GM19463 (cell line): Measurements from ENCODE around the gene RAB34.

Experiments
- ATAC-seq: cut with Tn5 transposase; IDR thresholded peaks from one replicate; pipeline ENCODE4 v1.9.1; 2021; ENCODE audit warnings: mild to moderate bottlenecking, moderate library complexity; ENCODE audit not compliant: unreplicated experiment

Gene RAB34

DNA sequence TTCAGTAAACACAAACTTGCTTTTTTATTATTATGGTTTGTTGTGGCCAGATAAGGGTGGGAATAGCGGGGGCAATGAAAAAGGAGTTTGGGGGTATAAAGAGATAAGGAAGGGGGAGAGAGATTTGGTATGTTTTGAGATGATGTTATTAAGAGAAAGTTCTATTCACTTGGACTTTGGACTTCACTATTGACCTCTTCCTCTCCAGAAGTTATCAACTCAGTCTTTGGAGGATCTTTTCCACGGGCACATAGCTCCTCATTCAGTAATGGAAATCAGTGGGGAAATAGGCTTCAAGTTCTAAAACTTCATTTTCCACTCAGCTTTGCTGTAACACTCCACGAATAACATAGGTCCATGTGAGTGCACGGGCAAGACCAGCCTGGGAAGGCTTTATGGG, 29.2 kb downstream of the RAB34 start:
- no peak for ATAC-seq

- ATAC-seq, result no peak
These were observed 31.4 kb downstream of the RAB34 start for GRCh38 chr17:28686296-28686695.

- no peak for ATAC-seq
These were observed 32.3 kb downstream of the RAB34 start for GRCh38 chr17:28685366-28685765.

DNA sequence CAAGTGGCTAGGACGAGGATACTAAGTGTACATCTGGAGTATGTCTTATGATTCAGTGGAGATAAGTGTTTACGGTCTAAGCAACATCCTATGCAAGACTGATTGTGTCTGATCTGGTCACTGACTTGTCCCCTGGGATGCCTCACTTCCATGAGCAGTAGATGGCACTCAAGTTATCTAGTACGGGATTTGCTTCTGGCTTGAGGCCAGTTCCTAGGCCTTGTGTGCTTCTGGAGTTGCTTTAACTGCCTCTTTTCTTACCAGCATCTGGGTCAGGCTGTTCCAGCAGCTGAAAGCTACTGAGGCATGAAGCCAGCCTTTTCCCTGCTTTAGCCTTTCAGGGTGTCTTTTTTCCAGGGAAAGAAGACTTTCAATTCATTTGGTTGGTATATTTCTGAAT, 32.7 kb downstream of the RAB34 start:
- ATAC-seq, result no peak

DNA sequence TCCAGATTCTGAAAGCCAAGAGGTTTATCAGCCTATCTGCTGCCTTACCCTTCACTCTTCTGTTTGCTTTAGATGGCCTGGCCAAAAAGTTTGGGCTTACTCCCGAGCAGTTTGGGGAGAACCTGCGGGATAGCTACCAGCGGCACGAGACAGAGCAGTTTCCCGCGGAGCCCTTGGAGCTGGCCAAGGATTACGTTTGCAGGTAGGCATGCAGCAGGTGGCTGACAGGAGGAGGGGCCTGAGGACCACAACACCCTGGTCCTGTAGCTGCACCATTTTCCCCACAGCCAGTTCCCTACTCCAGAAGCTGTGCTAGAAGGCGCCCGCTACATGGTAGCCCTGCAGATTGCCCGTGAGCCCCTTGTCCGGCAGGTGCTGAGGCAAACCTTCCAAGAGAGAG, 35.0 kb downstream of the RAB34 start:
- no peak for ATAC-seq

- no peak for ATAC-seq
These were observed 41.7 kb downstream of the RAB34 start for GRCh38 chr17:28675980-28676379.

DNA sequence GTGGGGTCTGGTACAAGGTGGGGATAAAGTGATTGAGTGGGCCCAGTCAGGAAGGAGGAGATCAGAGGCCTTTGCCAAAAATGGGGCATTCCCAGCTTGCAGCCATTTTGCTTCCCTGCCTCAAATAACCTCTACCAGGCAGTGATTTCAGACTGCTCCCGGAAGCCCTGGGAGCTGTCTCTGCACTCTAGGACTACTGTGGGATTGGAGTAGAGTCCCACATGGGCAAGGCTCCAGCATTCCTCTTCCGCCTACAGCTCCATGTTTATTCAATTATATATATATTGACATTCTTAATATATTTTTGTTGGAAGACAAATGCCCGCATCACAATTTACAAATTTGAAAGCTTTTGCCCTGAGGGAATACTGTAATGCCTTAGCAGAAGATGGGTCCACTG, 42.2 kb downstream of the RAB34 start:
- no peak for ATAC-seq

DNA sequence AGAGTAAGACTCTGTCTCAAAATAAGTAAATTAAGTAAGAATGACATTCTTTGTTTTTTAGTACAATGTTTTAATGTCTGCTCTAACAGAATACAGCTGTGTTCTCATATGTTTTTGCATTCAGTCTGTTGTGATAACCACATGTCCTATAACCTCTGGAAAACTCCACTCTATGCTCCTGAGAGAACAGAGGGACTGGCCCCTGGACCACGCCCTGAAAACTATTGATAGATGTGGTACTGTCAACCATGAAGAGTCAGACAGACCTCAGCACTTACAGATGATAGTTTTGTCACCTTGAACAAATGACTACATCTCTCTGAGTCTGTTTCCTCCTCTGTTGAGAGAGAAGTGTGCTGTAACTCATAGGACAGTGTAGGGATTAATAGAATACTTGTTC, 47.8 kb downstream of the RAB34 start:
- no peak for ATAC-seq

- no peak for ATAC-seq
These were observed 49.8 kb downstream of the RAB34 start for GRCh38 chr17:28667870-28668269.

DNA sequence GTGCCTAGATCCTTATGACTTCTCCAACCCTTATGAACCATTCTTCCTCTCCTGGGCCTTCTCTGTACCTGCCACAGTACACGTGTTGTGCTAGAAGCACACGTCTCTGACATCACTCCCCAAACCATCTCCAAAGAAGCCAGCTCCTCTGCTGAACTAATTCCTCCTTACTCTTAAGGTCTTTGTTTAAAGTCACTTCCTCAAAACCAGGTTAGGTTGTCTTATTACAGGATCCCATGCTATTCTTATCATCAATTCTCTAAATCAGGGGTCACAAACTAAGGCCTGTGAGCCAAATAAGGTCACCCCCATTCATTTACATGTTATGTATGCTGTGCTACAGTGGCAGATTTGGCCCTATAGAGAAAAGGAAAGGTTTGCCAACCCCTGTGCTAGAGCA, 51.7 kb downstream of the RAB34 start:
- no peak for ATAC-seq
